SU-DHL-6 (cell line): ENCODE data around the gene BEND6.

Experiments used
- H2AFZ ChIP-seq: fragments of 200-600 bp; sonication (generic); 2 replicates; pipeline ENCODE4 v1.6.1; 2014; ENCODE audit warnings: low read depth, mild to moderate bottlenecking, moderate library complexity, mixed read lengths, antibody characterized with exemption, low read length; ENCODE audit not compliant: severe bottlenecking
- H3F3A ChIP-seq: fragments of 200-600 bp; shearing (Covaris generic); 2 replicates; pipeline ENCODE4 v1.6.0; 2016; ENCODE audit warnings: antibody characterized with exemption, mild to moderate bottlenecking; ENCODE audit not compliant: insufficient read depth
- H3K27ac ChIP-seq: fragments of 200-600 bp; sonication (generic); 2 replicates; pipeline ENCODE4 v1.5.1; 2016; ENCODE audit warnings: low read depth, mild to moderate bottlenecking, low read length, moderate library complexity, mixed read lengths
- H3K27me3 ChIP-seq: fragments of 200-600 bp; sonication (generic), shearing (Covaris generic); 2 replicates; pipeline ENCODE4 v1.6.0; 2014; ENCODE audit warnings: mild to moderate bottlenecking, low read length
- H3K36me3 ChIP-seq: fragments of 200-600 bp; sonication (generic); 2 replicates; pipeline ENCODE4 v1.6.1; 2014; ENCODE audit warnings: mild to moderate bottlenecking, low read length, mixed read lengths
- H3K4me2 ChIP-seq: fragments of 300-600, 200-600 bp; shearing (Covaris generic), sonication (generic); 2 replicates; pipeline ENCODE4 v1.6.0; 2014; ENCODE audit warnings: low read length, low read depth, mild to moderate bottlenecking; ENCODE audit not compliant: poor library complexity, severe bottlenecking
- H3K4me3 ChIP-seq: fragments of 200-600 bp; sonication (generic); 2 replicates; pipeline ENCODE4 v1.5.1; 2014; ENCODE audit warnings: antibody characterized with exemption, low read length, mild to moderate bottlenecking, mixed read lengths; ENCODE audit not compliant: insufficient read depth, poor library complexity, severe bottlenecking
- H3K79me2 ChIP-seq: fragments of 200-600 bp; sonication (generic); 2 replicates; pipeline ENCODE4 v1.6.1; 2014; ENCODE audit warnings: mild to moderate bottlenecking, low read length, moderate library complexity; ENCODE audit not compliant: insufficient read depth
- H3K9ac ChIP-seq: fragments of 200-600 bp; sonication (generic); 2 replicates; pipeline ENCODE4 v1.7.0; 2014; ENCODE audit warnings: mild to moderate bottlenecking, low read length
- H3K9me2 ChIP-seq: fragments of 200-600 bp; sonication (generic); replicated peaks from 2 replicates; pipeline ENCODE4 v1.6.1; 2014; ENCODE audit warnings: low read length; ENCODE audit not compliant: insufficient read depth
- H3K9me3 ChIP-seq: fragments of 200-600 bp; sonication (generic); 2 replicates; pipeline ENCODE4 v1.6.1; 2014; ENCODE audit warnings: low read length, mixed read lengths; ENCODE audit not compliant: insufficient read depth
- H4K20me1 ChIP-seq: fragments of 200-600 bp; sonication (generic); 2 replicates; pipeline ENCODE4 v1.6.1; 2014; ENCODE audit warnings: low read depth, mild to moderate bottlenecking, antibody characterized with exemption, low read length, moderate library complexity, mixed read lengths
- EZH2phosphoT487 ChIP-seq: fragments of 200-600 bp; sonication (generic), shearing (Covaris generic); conservative IDR thresholded peaks from 2 replicates; pipeline ENCODE4 v1.6.1; 2018; ENCODE audit warnings: mild to moderate bottlenecking, antibody characterized with exemption, low read length, moderate library complexity, mixed read lengths
- TF ChIP-seq, protein P1 (sequence below): fragments of 200-600 bp; sonication (generic); IDR thresholded peaks from one replicate; pipeline ENCODE4 v1.5.1; 2017; ENCODE audit warnings: antibody characterized with exemption, mild to moderate bottlenecking, low read length, moderate library complexity; ENCODE audit not compliant: insufficient read depth, poor library complexity, severe bottlenecking

The BEND6 gene

DNA sequence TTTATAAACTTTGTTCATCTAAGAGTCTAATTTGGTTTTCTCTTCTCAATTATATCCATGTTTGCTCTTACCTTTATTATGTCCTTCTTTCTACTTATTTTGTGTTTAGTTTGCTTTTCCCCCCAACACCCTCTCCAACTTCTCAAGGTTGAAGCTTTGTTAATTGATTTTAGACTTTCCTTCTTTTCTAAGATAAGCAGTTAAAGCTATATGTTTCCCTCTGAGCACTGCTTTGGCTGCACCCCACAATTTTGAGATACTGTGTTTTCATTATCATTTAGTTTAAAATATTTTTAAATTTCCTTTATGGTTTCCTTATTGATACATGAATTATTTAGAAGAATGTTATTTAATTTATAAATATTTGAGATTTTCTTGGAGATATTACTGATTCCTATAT lies 13.9 kb upstream of the BEND6 start:
- TF ChIP-seq, protein P1, sequence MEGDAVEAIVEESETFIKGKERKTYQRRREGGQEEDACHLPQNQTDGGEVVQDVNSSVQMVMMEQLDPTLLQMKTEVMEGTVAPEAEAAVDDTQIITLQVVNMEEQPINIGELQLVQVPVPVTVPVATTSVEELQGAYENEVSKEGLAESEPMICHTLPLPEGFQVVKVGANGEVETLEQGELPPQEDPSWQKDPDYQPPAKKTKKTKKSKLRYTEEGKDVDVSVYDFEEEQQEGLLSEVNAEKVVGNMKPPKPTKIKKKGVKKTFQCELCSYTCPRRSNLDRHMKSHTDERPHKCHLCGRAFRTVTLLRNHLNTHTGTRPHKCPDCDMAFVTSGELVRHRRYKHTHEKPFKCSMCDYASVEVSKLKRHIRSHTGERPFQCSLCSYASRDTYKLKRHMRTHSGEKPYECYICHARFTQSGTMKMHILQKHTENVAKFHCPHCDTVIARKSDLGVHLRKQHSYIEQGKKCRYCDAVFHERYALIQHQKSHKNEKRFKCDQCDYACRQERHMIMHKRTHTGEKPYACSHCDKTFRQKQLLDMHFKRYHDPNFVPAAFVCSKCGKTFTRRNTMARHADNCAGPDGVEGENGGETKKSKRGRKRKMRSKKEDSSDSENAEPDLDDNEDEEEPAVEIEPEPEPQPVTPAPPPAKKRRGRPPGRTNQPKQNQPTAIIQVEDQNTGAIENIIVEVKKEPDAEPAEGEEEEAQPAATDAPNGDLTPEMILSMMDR, result no peak
- TF ChIP-seq EZH2phosphoT487, result no peak
- Histone ChIP-seq H3K79me2 (no peaks in the 10 kb centered on the region), H4K20me1 (no peaks in the 10 kb centered on the region), H3K9me2 (no peaks in the 10 kb centered on the region), H3K9ac (no peak overlapping the region), H3K4me2 (no peak overlapping the region), H2AFZ (no peak overlapping the region), H3F3A (no peaks in the 10 kb centered on the region), H3K27me3 (no peaks in the 10 kb centered on the region), H3K9me3 (no peaks in the 10 kb centered on the region; the same call in 1 of the 2 replicates), H3K36me3 (no peaks in the 10 kb centered on the region), H3K27ac (no peak overlapping the region), H3K4me3 (no peak overlapping the region)

DNA sequence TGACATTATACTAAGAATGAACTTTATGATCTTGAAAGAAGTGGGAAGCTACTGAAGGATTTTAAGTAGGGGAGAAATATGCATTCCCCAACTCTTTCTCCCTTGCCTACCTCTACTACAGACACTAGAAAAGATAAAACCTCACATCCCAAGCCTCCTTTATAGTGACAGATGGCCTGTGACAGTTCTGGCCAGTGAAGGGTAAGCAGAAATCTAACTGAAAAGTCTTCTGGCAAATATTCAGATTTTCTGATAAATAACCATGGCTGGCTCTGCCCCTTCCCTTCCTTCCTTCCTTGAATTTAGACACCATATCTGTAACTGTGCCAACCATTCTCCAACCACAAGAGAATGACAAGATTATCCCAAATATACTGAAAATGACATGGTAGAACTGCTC lies 10.2 kb upstream of the BEND6 start:
- Histone ChIP-seq H3K36me3 (no peaks in the 10 kb centered on the region), H3F3A (no peaks in the 10 kb centered on the region), H3K79me2 (no peaks in the 10 kb centered on the region), H3K4me2 (no peak overlapping the region), H3K27me3 (no peaks in the 10 kb centered on the region), H3K27ac (no peak overlapping the region), H3K9me2 (no peaks in the 10 kb centered on the region), H3K9ac (no peak overlapping the region), H3K9me3 (no peaks in the 10 kb centered on the region; the same call in 1 of the 2 replicates), H2AFZ (no peak overlapping the region), H3K4me3 (no peak overlapping the region), H4K20me1 (no peaks in the 10 kb centered on the region)
- TF ChIP-seq EZH2phosphoT487, result no peak
- TF ChIP-seq, protein P1, result no peak

DNA sequence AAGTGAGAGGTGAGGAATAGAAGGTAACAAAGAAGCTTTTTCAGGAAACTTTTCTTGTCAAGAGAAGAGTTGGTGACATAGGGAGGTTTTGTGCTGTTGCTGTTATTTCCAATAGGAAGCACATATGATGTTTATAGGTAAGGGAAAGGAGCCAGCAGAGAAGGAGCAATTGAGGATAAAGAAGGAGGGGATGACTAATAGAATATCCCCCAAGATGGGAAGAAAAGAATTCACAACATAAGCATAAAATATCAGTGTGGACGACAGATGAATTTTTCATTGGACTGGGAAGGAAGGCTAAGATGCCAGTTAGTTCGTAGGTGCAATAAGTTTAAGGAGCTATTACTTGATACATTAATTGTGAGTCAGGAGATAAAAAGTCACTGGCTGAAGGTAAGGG lies 8.5 kb upstream of the BEND6 start:
- Histone ChIP-seq H3K27me3 (no peaks in the 10 kb centered on the region), H3K9me2 (no peaks in the 10 kb centered on the region), H2AFZ (no peak overlapping the region), H3K27ac (no peak overlapping the region), H3F3A (no peaks in the 10 kb centered on the region), H3K4me2 (no peak overlapping the region), H3K9me3 (no peaks in the 10 kb centered on the region; the same call in 1 of the 2 replicates), H3K79me2 (no peaks in the 10 kb centered on the region), H3K36me3 (no peaks in the 10 kb centered on the region), H3K9ac (no peak overlapping the region), H3K4me3 (no peak overlapping the region), H4K20me1 (no peaks in the 10 kb centered on the region)
- TF ChIP-seq, protein P1, result no peak
- no peak for TF ChIP-seq EZH2phosphoT487

DNA sequence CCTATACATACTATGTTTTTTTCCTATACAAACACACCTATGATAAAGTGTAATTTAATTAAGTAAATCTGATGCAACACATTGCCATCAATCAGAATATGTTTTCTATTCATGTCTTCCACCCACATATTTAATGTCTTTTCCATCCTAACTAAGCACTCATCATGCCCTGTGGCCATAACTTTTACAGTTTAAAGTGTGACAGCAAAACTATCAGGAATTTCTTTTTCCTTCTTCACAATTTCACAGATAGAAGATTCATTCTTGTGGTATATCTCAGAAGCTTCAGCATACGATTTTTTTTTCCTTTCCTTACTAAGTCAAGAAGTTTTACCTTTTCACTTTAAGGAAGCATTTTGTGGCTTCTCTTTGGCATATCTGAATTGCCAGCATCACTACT lies 7.0 kb upstream of the BEND6 start:
- no peak overlapping the region for H2AFZ ChIP-seq
- H4K20me1 ChIP-seq, result no peaks in the 10 kb centered on the region
- no peaks in the 10 kb centered on the region for H3K27me3 ChIP-seq
- H3F3A ChIP-seq, result no peaks in the 10 kb centered on the region
- H3K79me2 ChIP-seq, result no peaks in the 10 kb centered on the region
- no peak overlapping the region for H3K27ac ChIP-seq
- no peaks in the 10 kb centered on the region for H3K9me3 ChIP-seq
- no peak overlapping the region for H3K4me2 ChIP-seq
- no peaks in the 10 kb centered on the region for H3K36me3 ChIP-seq
- TF ChIP-seq EZH2phosphoT487, result no peak
- TF ChIP-seq, protein P1, result no peak
- H3K4me3 ChIP-seq, result no peak overlapping the region
- H3K9ac ChIP-seq, result no peak overlapping the region
- H3K9me2 ChIP-seq, result no peaks in the 10 kb centered on the region
